HG02759 (cell line): Measurements from ENCODE around the gene PRDM15.

Source experiments
- ATAC-seq: cut with Tn5 transposase; IDR thresholded peaks from one replicate; pipeline ENCODE4 v1.9.1; 2021; ENCODE audit warnings: mild to moderate bottlenecking, moderate library complexity; ENCODE audit not compliant: unreplicated experiment

Gene PRDM15

GRCh38 chr21:41879190-41879998 is at the start of gene PRDM15:
Gene PRDM15 (minus strand): TSS chr21:41879344. CDS start chr21:41860363, 18,981 bp downstream.
- ATAC-seq, result peak; percentile 76

GRCh38 chr21:41928621-41929220 is 49.6 kb upstream of the PRDM15 start:
- peak; percentile 45 for ATAC-seq

DNA sequence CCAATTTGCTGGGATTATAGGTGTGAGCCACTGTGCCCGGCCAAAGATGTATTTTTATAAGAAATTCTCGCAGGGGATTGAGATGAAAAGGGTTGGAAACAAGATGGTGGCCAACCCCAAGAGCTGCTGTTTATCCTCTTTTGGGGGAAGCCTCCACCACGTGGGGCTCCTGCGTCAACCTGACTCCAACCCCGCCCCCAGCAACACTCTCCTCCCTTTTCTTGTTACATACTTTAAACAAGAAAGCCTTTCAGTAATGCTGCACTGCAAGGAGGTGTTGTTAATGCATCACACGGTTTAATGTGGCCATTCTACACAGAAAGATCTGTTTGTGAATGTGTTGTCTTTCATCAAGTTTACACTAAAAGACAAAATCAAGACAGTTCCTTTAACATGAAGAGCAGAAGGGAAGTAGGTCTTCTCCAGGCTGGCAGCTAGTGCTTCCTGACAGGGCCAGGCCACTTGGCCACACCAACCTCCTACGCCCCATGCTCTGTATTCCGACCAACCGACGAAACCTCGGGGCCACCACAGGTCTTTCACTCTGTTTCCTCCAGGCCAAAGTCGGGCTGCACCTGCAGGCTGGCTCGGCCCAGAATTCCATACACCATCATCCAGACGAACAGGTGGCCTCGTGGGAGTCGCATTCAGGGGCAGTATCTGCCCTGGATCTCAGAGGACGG is 48.7 kb upstream of the PRDM15 start:
- ATAC-seq, result no peak

DNA sequence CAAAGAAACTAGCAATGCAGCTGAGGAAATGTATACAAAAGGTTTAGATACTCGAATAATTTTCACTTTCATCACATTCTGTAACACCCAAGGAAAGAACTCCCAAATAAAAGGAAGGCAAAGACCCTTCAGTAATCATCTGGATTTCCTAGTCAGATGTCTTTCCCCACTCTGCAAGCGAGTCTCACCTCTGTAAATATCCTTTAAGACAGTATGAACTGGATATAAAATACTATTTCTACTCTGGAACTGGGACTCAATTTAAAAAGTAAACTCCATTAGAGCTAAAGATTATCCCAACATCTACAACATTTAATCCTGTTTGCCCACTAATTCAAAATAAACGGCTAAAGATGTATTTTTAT is 47.6 kb upstream of the PRDM15 start:
- ATAC-seq, result no peak

- peak; percentile 57 for ATAC-seq
Measured at GRCh38 chr21:41926117-41926806, 47.1 kb upstream of the PRDM15 start.

- ATAC-seq, result no peak
Measured at GRCh38 chr21:41925767-41926116, 46.6 kb upstream of the PRDM15 start.

DNA sequence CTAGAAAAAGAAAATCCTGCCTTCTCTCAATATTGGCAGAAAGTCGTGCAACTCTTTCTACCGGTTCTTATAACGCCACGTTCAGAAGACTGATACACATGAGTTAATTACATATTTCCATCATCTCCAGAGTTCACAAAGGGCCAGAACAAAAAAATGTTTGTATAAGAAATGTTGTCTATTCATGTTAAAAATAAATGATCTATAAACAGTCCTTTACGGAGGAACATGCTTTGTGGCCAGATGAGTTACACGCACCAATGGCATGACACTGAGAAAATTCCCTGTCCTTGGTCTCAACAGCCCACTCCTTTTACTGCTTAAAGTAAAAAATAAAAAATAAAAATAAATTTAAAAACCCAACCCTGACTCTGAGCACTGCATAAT is 45.2 kb upstream of the PRDM15 start:
- no peak for ATAC-seq

- ATAC-seq, result no peak
Measured at GRCh38 chr21:41923631-41924367, 44.7 kb upstream of the PRDM15 start.

GRCh38 chr21:41923186-41923585 is 44.0 kb upstream of the PRDM15 start:
- no peak for ATAC-seq

DNA sequence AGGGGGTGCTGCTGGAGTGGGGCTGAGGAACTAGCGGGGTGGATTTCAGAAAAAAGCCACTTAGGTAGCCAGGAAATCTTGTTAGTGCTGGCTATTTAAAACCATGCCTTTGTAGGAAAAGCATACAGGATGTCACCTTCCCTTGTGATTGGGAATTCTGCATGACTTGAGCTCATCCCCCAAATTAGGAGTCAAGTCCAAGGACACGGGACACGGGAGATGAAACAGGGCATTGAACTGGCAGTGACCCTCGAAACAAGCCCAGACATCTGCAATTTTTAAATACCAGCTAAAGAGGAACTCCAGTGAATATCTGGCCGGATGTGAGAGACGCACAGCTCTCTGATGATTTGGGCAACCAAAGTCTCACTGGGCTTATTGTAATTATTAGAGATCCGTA is 41.9 kb upstream of the PRDM15 start:
- ATAC-seq, result no peak

DNA sequence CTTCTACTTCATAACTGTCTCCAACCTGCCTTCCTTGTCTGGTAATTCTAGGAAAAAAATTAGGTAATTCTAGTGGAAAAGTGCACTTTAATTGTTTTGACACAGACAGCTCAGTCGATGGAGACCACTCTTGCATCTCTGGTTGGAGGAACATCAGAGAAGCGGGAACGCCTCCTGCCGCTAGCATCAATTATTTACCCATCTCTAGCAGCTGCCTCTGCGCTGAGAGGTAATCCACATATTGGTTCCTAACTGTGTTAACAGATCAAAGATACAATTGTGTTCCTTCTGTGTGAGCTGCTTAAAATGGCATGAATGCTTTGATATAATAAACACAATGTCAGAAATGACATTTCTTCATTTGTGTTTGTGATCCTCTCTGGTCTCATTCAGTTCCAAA is 41.3 kb upstream of the PRDM15 start:
- ATAC-seq, result no peak

DNA sequence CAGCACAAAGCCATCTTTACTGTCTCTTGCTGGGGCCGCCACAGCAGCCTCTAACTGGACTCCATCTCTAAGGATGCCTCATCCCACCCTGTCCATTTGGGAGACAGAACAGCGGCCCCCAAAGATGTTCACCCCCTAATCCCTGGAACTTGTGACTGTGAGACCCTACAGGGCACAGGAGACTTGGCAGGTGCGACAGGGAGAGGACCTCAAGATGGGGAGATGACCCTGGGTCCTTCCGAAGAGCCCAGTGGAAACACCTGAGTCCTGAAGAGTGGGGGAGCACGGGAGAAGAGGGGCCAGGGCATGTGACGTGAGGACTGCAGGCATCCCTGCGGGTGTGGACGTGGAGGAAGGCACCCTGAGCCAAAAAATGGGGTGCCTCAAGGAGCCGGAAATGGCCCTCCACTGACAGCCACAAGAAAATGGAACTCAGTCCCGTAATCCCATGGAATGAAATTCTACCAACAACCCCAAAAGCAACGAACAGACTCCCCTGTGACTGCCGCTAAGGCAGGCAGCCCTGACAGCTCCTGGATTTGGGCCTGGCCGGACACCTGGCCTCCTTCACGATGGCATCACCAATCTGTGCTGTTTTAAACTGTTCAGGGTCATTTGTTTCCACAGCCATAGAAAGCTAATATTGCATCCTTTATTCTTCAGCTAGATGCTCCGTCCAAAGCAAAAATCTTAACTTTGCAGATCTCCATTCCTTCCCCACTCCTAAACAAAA is 40.7 kb upstream of the PRDM15 start:
- no peak for ATAC-seq

- no peak for ATAC-seq
Measured at GRCh38 chr21:41918561-41919358, 39.6 kb upstream of the PRDM15 start.

DNA sequence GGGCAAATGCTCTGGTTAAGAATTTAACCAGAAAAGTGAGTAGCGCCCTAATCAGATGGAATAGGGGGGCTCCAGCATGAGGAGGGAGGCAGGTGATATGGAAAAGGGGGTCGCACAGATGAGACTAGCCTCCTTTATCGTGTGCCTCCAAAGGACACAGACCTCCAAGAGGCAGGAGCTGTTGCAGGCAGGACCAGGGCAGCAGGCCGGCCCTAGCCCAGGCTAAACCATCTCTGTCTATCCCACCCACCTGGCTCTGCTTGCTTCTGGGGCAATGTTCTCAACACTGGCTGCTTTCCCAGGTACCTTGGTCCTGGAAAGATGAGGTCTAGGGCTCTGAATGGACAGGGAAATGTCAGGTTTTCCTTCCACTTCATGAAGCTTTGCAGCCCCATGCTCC is 38.4 kb upstream of the PRDM15 start:
- no peak for ATAC-seq

DNA sequence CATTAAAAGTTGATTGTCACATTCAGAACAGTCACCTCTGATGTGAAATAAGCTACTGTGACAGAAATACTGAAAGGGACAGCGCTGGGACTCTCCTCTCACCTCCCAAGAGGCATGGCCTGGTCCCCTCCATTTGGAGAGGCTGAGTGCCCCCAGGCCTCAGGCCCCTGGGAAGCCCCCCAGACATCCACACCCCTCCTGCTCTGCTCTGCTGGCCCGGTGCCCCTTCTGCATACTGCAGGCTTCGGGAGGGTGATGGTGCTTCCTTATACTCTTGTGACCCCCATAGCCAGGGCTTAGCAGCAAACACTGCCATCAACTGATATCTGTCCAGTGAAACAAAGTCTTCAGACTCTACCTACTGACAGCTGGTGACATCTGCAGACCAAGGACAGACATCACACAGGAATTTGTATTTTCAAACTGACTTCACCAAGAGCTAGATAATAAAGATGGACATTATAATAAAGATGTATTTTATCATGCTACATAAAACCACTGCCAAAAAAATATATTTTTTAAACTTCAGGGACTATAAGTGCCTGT is 37.8 kb upstream of the PRDM15 start:
- no peak for ATAC-seq

DNA sequence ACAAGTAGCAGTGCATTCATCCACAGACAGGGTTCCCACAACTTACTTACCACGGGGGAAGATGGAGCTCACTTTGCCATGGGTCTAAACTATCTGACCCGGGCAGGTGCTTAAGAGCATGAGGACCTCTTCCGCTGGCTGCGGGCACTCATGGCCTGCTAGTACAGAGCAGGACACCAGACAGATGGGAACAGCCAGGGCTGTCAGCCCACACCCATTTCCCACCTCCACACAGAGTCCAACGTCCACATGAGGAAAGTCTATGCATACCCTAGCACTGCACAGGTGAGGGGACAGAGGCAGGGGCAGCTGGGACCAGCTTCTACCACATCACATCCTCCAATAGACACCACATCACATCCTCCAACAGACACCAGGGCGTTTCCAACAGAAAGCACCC is 35.8 kb upstream of the PRDM15 start:
- no peak for ATAC-seq

DNA sequence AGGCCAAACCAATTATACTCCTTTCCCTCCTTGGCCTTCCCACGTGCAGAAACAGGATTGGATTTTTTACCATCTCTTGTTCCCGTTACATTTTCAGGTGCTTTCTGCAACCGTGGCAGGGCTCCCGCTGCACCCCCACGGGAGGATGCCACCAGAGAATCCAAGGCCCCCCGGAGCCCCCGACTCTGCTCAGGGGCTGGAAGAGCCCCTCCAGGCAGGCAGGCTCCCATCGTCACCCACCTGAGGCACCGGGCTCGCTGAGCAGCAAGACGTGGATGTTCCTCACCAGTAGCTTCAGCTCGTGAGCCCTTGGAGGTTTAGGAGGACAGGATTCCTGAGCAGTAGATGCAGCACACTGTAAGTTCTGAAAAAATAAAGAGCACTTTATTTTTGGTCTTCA is 35.2 kb upstream of the PRDM15 start:
- ATAC-seq, result no peak

- ATAC-seq, result no peak
Measured at GRCh38 chr21:41913230-41913629, 34.1 kb upstream of the PRDM15 start.

GRCh38 chr21:41908829-41909228 is 29.7 kb upstream of the PRDM15 start:
- no peak for ATAC-seq
